ENCODE data around the gene GPR150.

DNA sequence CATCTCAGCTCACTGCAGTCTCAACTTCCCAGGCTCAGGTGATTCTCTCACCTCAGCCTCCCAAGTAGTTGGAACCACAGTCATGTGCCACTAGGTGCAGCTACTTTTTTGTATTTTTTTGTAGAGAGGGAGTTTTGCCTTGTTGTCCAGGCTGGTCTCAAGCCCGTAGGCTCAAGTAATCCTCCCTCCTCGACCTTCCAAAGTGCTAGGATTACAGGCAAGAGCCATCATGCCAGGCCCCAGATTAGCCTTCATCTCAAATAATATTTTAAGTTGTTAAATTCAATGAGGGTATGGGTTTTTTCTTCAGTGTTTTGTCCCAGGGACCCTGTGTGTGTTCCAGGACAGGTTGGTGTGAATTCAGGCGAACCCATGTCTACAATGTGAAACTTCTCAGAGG is 14.2 kb downstream of the GPR150 start:
- TF ChIP-seq, protein P1, sequence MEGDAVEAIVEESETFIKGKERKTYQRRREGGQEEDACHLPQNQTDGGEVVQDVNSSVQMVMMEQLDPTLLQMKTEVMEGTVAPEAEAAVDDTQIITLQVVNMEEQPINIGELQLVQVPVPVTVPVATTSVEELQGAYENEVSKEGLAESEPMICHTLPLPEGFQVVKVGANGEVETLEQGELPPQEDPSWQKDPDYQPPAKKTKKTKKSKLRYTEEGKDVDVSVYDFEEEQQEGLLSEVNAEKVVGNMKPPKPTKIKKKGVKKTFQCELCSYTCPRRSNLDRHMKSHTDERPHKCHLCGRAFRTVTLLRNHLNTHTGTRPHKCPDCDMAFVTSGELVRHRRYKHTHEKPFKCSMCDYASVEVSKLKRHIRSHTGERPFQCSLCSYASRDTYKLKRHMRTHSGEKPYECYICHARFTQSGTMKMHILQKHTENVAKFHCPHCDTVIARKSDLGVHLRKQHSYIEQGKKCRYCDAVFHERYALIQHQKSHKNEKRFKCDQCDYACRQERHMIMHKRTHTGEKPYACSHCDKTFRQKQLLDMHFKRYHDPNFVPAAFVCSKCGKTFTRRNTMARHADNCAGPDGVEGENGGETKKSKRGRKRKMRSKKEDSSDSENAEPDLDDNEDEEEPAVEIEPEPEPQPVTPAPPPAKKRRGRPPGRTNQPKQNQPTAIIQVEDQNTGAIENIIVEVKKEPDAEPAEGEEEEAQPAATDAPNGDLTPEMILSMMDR (conservative IDR thresholded peaks at IDR 0.05 in 1 of 2, IDR thresholded peaks at IDR 0.05 in 1 of 2; ENCODE audit: extremely low read depth in 1 of 2, insufficient read depth in 1 of 2, low read depth in 1 of 2, low read length in 2 of 2), result no peak
- no peak for TF ChIP-seq EZH2 (IDR thresholded peaks at IDR 0.05; ENCODE audit: borderline replicate concordance, low read length)
